ENCODE measurements around the gene ZNF646.

- no peak for TF ChIP-seq CTCF (IDR thresholded peaks at IDR 0.05)
- no peak for TF ChIP-seq POLR2A (IDR thresholded peaks at IDR 0.05)
Observed at GRCh38 chr16:31080756-31081419, 6.7 kb downstream of the ZNF646 start.
